B cell (primary cell): ENCODE results near the gene SPTB. TPM values are rescaled to one million over a fixed set of nuclear protein-coding genes. Genes with fewer than 3 reads are reported as not detected.

Experiments used
- ATAC-seq: fragments of 200-7000 bp; cut with Tn5 transposase; one replicate; pipeline ENCODE4 v1.10.0; 2021; ENCODE audit warnings: low read depth, mild to moderate bottlenecking, moderate number of reproducible peaks, moderate library complexity
- CTCF ChIA-PET: fragments of 350-600 bp; sonication (Branson Sonifier 250); formaldehyde crosslinking; loops from one replicate; lab custom pipeline; 2021; ENCODE audit warnings: antibody characterized with exemption, inconsistent platforms; lab: Charles Lee
- POLR2A ChIA-PET: fragments of 350-600 bp; sonication (Branson Sonifier 250); formaldehyde crosslinking; loops from one replicate; lab custom pipeline; 2021; ENCODE audit warnings: antibody characterized with exemption; lab: Charles Lee
- DNase-seq: peaks from one replicate; pipeline ENCODE4 v3.0.0; 2013
- H2AFZ ChIP-seq: 2 replicates; pipeline ENCODE4 v1.6.1; 2012; ENCODE audit warnings: mild to moderate bottlenecking, low read depth, low read length; ENCODE audit not compliant: insufficient read depth, poor library complexity, severe bottlenecking
- H3K27ac ChIP-seq, 2 donors: 1 replicate in 1 of 2; 2 replicates in 1 of 2; pipeline ENCODE4 v1.5.1; 2012 to 2013; ENCODE audit warnings: low read length in 2 of 2, mild to moderate bottlenecking in 2 of 2, moderate library complexity in 1 of 2
- H3K27me3 ChIP-seq, 4 experiments: fragments of 200-600 bp in 1 of 4; sonication (generic) in 1 of 4; replicated peaks in 1 of 4; 1 replicate in 2 of 4; 2 replicates in 2 of 4; pipeline versions ENCODE4 v1.6.1 to v1.7.0; 2013 to 2016; ENCODE audit warnings: low read length in 3 of 4, mild to moderate bottlenecking in 2 of 4, mixed read lengths in 1 of 4, moderate library complexity in 1 of 4; ENCODE audit not compliant: insufficient read depth in 4 of 4, control insufficient read depth in 3 of 4; ENCODE audit errors: control extremely low read depth in 1 of 4
- H3K36me3 ChIP-seq, 2 experiments: replicated peaks in 1 of 2; 1 replicate in 1 of 2; 2 replicates in 1 of 2; pipeline versions ENCODE4 v1.6.1 to v1.7.1; 2013; ENCODE audit warnings: low read length in 1 of 2; ENCODE audit not compliant: insufficient read depth in 2 of 2, control insufficient read depth in 1 of 2; ENCODE audit errors: control extremely low read depth in 1 of 2, extremely low read depth in 1 of 2
- H3K4me1 ChIP-seq, 2 donors: fragments of 200-600 bp in 1 of 2; sonication (generic) in 1 of 2; 1 replicate in 1 of 2; 2 replicates in 1 of 2; pipeline versions ENCODE4 v1.5.1 to v1.6.1; 2013 to 2017; ENCODE audit warnings: low read length in 2 of 2; ENCODE audit not compliant: control insufficient read depth in 2 of 2, insufficient read depth in 2 of 2
- H3K4me2 ChIP-seq: replicated peaks from 2 replicates; pipeline ENCODE3; 2012; ENCODE audit warnings: mild to moderate bottlenecking, low read depth, low read length; ENCODE audit not compliant: poor library complexity, severe bottlenecking
- H3K4me3 ChIP-seq, 5 experiments: fragments of 200-600 bp in 1 of 5; sonication (generic) in 1 of 5; 1 replicate in 3 of 5; 2 replicates in 2 of 5; pipeline versions ENCODE4 v1.5.1 to v1.7.0; 2011 to 2016; ENCODE audit warnings: low read length in 4 of 5, mild to moderate bottlenecking in 4 of 5, low read depth in 2 of 5, control low read depth in 1 of 5, moderate library complexity in 1 of 5; ENCODE audit not compliant: insufficient read depth in 1 of 5; ENCODE audit errors: control extremely low read depth in 1 of 5, extremely low read depth in 1 of 5
- H3K79me2 ChIP-seq: fragments of 200-600 bp; sonication (generic); one replicate; pipeline ENCODE4 v1.6.0; 2016; ENCODE audit warnings: low read length; ENCODE audit not compliant: control insufficient read depth, insufficient read depth
- H3K9ac ChIP-seq: fragments of 200-600 bp; sonication (generic); 2 replicates; pipeline ENCODE4 v1.6.1; 2017; ENCODE audit warnings: mild to moderate bottlenecking, low read length, moderate library complexity
- H3K9me3 ChIP-seq, 3 donors: one replicate each; pipeline versions ENCODE4 v1.6.1 to v1.7.1; 2013; ENCODE audit warnings: low read length in 2 of 3; ENCODE audit not compliant: control insufficient read depth in 2 of 3, insufficient read depth in 1 of 3; ENCODE audit errors: control extremely low read depth in 1 of 3
- H4K20me1 ChIP-seq: 2 replicates; pipeline ENCODE4 v1.6.0; 2012; ENCODE audit warnings: mild to moderate bottlenecking, low read length; ENCODE audit not compliant: insufficient read depth, control insufficient read depth, poor library complexity, severe bottlenecking
- H3K27ac Mint-ChIP-seq: one replicate; pipeline ENCODE4 v1.8.0; 2021; ENCODE audit warnings: mixed read lengths
- H3K27me3 Mint-ChIP-seq: one replicate; pipeline ENCODE4 v1.8.0; 2021; ENCODE audit warnings: mixed read lengths
- H3K4me1 Mint-ChIP-seq: one replicate; pipeline ENCODE4 v1.8.0; 2021; ENCODE audit warnings: mixed read lengths
- H3K4me3 Mint-ChIP-seq: one replicate; pipeline ENCODE4 v1.8.0; 2021; ENCODE audit warnings: mixed read lengths
- H3K9me3 Mint-ChIP-seq: one replicate; pipeline ENCODE4 v1.8.0; 2022; ENCODE audit warnings: mixed read lengths; ENCODE audit not compliant: insufficient read depth
- CTCF ChIP-seq: fragments of 200-600 bp; IDR thresholded peaks from one replicate; pipeline ENCODE4 v1.8.0; 2022; ENCODE audit warnings: antibody characterized with exemption, mild to moderate bottlenecking
- EZH2 ChIP-seq: IDR thresholded peaks from 2 replicates; pipeline ENCODE4 v1.6.1; 2012; ENCODE audit warnings: borderline replicate concordance, low read depth, mild to moderate bottlenecking, moderate library complexity, low read length; ENCODE audit not compliant: insufficient read depth, poor library complexity, severe bottlenecking
- WGBS: methylation state at CpG from one replicate; pipeline ENCODE4 v1.1.5; 2013; ENCODE audit warnings: missing lambda C conversion rate; ENCODE audit not compliant: insufficient coverage; 5-methylcytosine and 5-hydroxymethylcytosine counted together
- intact Hi-C: fragments of 100-400 bp; cut with micrococcal nuclease; formaldehyde crosslinking; loops from one replicate; pipeline ENCODE4 v1.10.0; 2022
- polyA plus RNA-seq: library from polyadenylated mRNA; depleted of rRNA; stranded (reverse); fragments of >200 nt; gene quantifications from 2 replicates; pipeline ENCODE4 v1.2.3, GENCODE V29; 2012
- total RNA-seq, 2 donors: library from RNA; stranded (reverse); fragments of 120-200 nt in 1 of 2; gene quantifications; 1 replicate in 1 of 2; 2 replicates in 1 of 2; pipeline versions ENCODE4 v1.2.3 to v1.2.4, GENCODE V29; 2013 to 2022

The SPTB gene
- total and polyA plus RNA-seq, 2 donors (not counting 1 experiment from before 2014, with no cell fraction given), result 0.12 TPM; not detected in 1

GRCh38 chr14:64878837-64879634, 671 bp downstream of the SPTB start:
- Mint-ChIP-seq H3K4me3 (peak overlapping the region; percentile 70), H3K27me3 (peaks cover 66% of the 10 kb centered on the region), H3K4me1 (peaks cover 12% of the 10 kb centered on the region), H3K9me3 (no peaks in the 10 kb centered on the region), H3K27ac (no peak overlapping the region)
- Histone ChIP-seq H3K4me3 (peak overlapping the region in 3 of 5 experiments; percentile 51 to 65 (median 59)), H3K4me2 (peak overlapping the region; percentile 81), H2AFZ (peak overlapping the region; percentile 78), H3K9me3 (no peaks in the 10 kb centered on the region), H3K27ac (no peak overlapping the region), H3K9ac (peak overlapping the region; percentile 59), H3K27me3 (peaks cover 0 to 52% (median 35%) of the 10 kb centered on the region in 4 experiments), H3K36me3 (no peaks in the 10 kb centered on the region), H4K20me1 (no peaks in the 10 kb centered on the region), H3K79me2 (no peaks in the 10 kb centered on the region), H3K4me1 (peaks cover 7 to 13% of the 10 kb centered on the region in 2 donors)
- POLR2A ChIA-PET, result no interaction called here
- CTCF ChIA-PET, result interaction anchor here (1.0 to 3.7 kb wide), 3 partner anchors 12 to 55 kb away, joined by 3 to 36 read pairs (median 4); no protein-coding TSS in a partner anchor
- no peak for ATAC-seq
- peak; percentile 5 for DNase-seq
- WGBS, result 9% methylated on average over 40 of the region's 43 CpGs
- intact Hi-C loops, result no loop called here
- TF ChIP-seq CTCF (no peak), EZH2 (no peak)

- peaks cover 0 to 49% (median 30%) of the 10 kb centered on the region in 4 experiments for H3K27me3 ChIP-seq
- WGBS, result 90% methylated on average over 3 of the region's 4 CpGs
- peaks cover 7 to 13% of the 10 kb centered on the region in 2 donors for H3K4me1 ChIP-seq
- no peaks in the 10 kb centered on the region for H3K36me3 ChIP-seq
- TF ChIP-seq EZH2, result no peak
- no peak for TF ChIP-seq CTCF
- no peak overlapping the region for H3K27ac ChIP-seq
- H3K9me3 Mint-ChIP-seq, result no peaks in the 10 kb centered on the region
- peaks cover 55% of the 10 kb centered on the region for H3K27me3 Mint-ChIP-seq
- no peak overlapping the region for H2AFZ ChIP-seq
- H4K20me1 ChIP-seq, result no peaks in the 10 kb centered on the region
- ChIA-PET CTCF (interaction anchor here (2.0 kb wide), 1 partner anchor 54 kb away, joined by 4 read pairs; no protein-coding TSS in a partner anchor), POLR2A (no interaction called here)
- peaks cover 12% of the 10 kb centered on the region for H3K4me1 Mint-ChIP-seq
- DNase-seq, result no peak
- H3K79me2 ChIP-seq, result no peaks in the 10 kb centered on the region
- intact Hi-C loops, result no loop called here
- no peak overlapping the region for H3K27ac Mint-ChIP-seq
- H3K4me2 ChIP-seq, result no peak overlapping the region
- no peak overlapping the region for H3K4me3 ChIP-seq
- no peak overlapping the region for H3K9ac ChIP-seq
- no peak overlapping the region for H3K4me3 Mint-ChIP-seq
- no peaks in the 10 kb centered on the region for H3K9me3 ChIP-seq
- no peak for ATAC-seq
These were observed 1.9 kb downstream of the SPTB start for GRCh38 chr14:64877846-64878245.
